Activated naive CD4-positive, alpha-beta T cell treated with anti-CD3 and anti-CD28 coated beads for 36 hours (primary cell): ENCODE data around the gene MAP3K6. TPM values are rescaled to one million over a fixed set of nuclear protein-coding genes. Genes with fewer than 3 reads are reported as not detected.

Experiments
- CTCF ChIA-PET: fragments of 350-600 bp; sonication (Branson Sonifier 250); formaldehyde crosslinking; loops from one replicate; lab custom pipeline; 2021; ENCODE audit warnings: antibody characterized with exemption; lab: Charles Lee
- DNase-seq: peaks from one replicate; pipeline ENCODE4 v3.0.0-alpha.2; 2020
- H3K27ac Mint-ChIP-seq: one replicate; pipeline ENCODE4 v1.8.0; 2021; ENCODE audit warnings: mild to moderate bottlenecking, mixed read lengths
- H3K27me3 Mint-ChIP-seq: one replicate; pipeline ENCODE4 v1.8.0; 2021; ENCODE audit warnings: low read depth, mixed read lengths
- H3K36me3 Mint-ChIP-seq: one replicate; pipeline ENCODE4 v1.8.0; 2021; ENCODE audit warnings: low read depth, mixed read lengths
- H3K4me1 Mint-ChIP-seq: one replicate; pipeline ENCODE4 v1.8.0; 2021; ENCODE audit warnings: low read depth, mixed read lengths
- H3K4me3 Mint-ChIP-seq: one replicate; pipeline ENCODE4 v1.8.0; 2021; ENCODE audit warnings: mild to moderate bottlenecking, moderate library complexity, mixed read lengths
- H3K9me3 Mint-ChIP-seq: one replicate; pipeline ENCODE4 v1.8.0; 2021; ENCODE audit warnings: mixed read lengths
- intact Hi-C: fragments of 100-400 bp; cut with micrococcal nuclease; formaldehyde crosslinking; loops from one replicate; pipeline ENCODE4 v1.15.1; 2023
- total RNA-seq, 2 experiments: library from RNA; stranded (reverse); gene quantifications; one replicate each; pipeline ENCODE4 v1.2.3, GENCODE V29; 2021

The MAP3K6 gene
- total RNA-seq, 2 experiments from 2014 or later, result 5.2 to 5.3 TPM

GRCh38 chr1:27380766-27381733 is 14.3 kb upstream of the MAP3K6 start:
- Mint-ChIP-seq H3K4me3 (no peak overlapping the region), H3K27ac (no peak overlapping the region), H3K27me3 (no peaks in the 10 kb centered on the region), H3K9me3 (no peaks in the 10 kb centered on the region), H3K36me3 (no peaks in the 10 kb centered on the region), H3K4me1 (peaks cover 2% of the 10 kb centered on the region)
- DNase-seq, result no peak
- CTCF ChIA-PET, result interaction anchor here (0.6 to 8.7 kb wide), 4 partner anchors 22 to 226 kb away, joined by 3 to 139 read pairs (median 4); partner anchors contain the start of gene SLC9A1
- intact Hi-C loops, result no loop called here

DNA sequence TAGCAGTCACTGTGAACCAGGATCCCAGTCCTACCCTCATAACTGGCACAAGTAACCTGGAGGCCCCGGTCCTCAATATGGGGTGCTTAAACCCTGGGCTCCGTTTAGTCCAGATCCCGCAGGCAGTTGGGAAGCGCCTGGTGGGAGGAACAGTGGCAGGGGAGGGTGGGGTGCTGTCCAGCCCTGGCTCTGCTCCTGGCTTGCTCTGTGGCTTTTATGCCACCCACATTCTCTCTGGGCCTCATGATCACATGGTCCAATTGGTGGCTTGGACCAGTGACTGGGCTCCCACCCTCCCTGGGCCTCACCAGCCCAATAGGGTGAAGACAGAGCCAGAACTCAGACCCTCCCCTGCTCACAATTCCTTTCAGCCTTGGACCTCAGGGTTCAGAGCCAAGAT is 13.5 kb upstream of the MAP3K6 start:
- Mint-ChIP-seq H3K4me3 (no peak overlapping the region), H3K36me3 (no peaks in the 10 kb centered on the region), H3K27ac (no peak overlapping the region), H3K9me3 (no peaks in the 10 kb centered on the region), H3K4me1 (peaks cover 2% of the 10 kb centered on the region), H3K27me3 (no peaks in the 10 kb centered on the region)
- CTCF ChIA-PET, result no interaction called here
- no peak for DNase-seq
- intact Hi-C loops, result no loop called here

- no peaks in the 10 kb centered on the region for H3K9me3 Mint-ChIP-seq
- H3K4me1 Mint-ChIP-seq, result peaks cover 2% of the 10 kb centered on the region
- CTCF ChIA-PET, result interaction anchor here (1.0 kb wide), 1 partner anchor 79 kb away, joined by 3 read pairs; no protein-coding TSS in a partner anchor
- H3K36me3 Mint-ChIP-seq, result no peaks in the 10 kb centered on the region
- no peak overlapping the region for H3K4me3 Mint-ChIP-seq
- H3K27ac Mint-ChIP-seq, result no peak overlapping the region
- H3K27me3 Mint-ChIP-seq, result no peaks in the 10 kb centered on the region
- intact Hi-C loops, result no loop called here
- DNase-seq, result no peak
Measured at GRCh38 chr1:27379564-27380122, 12.9 kb upstream of the MAP3K6 start.

DNA sequence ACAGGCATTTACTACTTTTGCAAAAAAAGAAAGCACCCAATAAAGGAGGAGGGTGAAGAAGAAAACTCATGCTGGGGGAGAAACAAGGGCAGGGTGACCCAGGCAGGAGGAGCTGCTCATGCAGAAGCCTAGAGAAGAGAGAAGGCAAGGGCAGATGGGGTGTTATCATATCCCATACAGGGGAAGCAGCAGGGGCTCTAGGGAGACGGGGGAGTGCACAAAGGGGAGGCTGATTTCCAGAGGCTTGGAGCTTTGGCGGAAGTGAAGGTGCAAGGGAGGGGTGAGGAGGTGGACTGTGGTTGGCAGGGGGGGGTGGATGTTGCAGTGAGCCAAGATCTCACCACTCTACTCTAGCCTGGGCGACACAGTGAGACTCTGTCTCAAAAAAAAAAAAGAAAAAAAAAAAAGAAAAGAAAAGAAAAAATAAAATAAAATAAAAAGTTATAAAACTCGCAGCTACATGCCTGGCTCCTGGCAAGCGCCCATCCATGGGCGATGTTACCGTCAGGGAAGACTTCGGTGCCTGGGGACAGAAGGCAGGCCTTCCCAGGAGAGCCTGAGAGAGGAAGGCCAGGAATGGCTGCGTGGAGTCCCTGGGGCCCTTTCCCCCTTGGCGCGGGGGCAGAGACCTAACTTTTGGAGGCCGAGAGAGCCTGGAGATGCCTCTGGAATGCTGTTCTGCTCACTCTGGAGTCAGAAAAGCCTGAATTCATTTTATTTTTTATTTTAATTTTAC is 11.2 kb upstream of the MAP3K6 start:
- H3K27ac Mint-ChIP-seq, result no peak overlapping the region
- H3K36me3 Mint-ChIP-seq, result no peaks in the 10 kb centered on the region
- intact Hi-C loops, result no loop called here
- peaks cover 1% of the 10 kb centered on the region for H3K4me1 Mint-ChIP-seq
- no peaks in the 10 kb centered on the region for H3K27me3 Mint-ChIP-seq
- H3K9me3 Mint-ChIP-seq, result no peaks in the 10 kb centered on the region
- CTCF ChIA-PET, result interaction anchor here (1.1 to 1.3 kb wide), 2 partner anchors 9 to 14 kb away, joined by 4 read pairs; no protein-coding TSS in a partner anchor
- H3K4me3 Mint-ChIP-seq, result no peak overlapping the region
- no peak for DNase-seq

DNA sequence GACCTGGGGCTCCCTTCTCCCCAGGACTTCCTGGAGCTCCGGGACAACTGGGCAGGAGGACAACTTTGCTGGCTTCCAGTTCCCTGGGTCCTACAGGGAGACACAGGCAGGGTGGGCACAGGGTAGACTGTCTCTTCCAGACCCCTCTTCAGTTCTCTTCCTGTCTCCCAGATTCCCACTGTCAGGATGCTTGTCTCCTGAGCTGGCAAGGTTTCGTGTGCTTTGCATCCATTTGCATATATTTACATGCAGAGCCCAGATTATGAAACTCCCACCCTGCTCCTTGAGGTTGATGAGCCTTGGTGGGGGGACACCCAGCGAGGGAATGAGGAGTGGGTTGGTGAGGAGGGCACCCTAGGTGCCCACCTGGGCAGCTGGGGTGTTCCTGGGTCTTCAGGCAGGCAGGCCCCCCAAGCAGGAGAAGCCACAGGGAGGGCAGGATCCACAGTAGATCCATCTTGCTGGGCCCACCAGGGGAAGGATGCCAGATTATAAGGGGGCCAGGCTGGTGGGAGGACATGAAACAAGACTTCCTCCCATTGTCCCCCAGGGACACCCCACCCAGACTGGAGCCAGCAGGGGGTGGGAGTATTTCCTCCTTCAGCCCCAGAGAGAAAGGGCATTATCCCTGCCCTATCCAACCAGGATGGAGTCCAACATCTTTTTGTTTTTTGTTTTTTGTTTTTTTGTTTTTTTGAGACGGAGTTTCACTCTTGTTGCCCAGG is 7.8 kb upstream of the MAP3K6 start, which contains the start of gene FCN3:
FCN3 (minus strand) TSS at position 463 of the 725 bp plus-strand sequence; CDS start at position 457, 6 bp downstream.
- H3K4me3 Mint-ChIP-seq, result no peak within 1 kb of the TSS
- no peaks in the 10 kb centered on the region for H3K27me3 Mint-ChIP-seq
- intact Hi-C loops, result no loop called here
- no peak within 1 kb of the TSS for H3K27ac Mint-ChIP-seq
- CTCF ChIA-PET, result no interaction called here
- H3K4me1 Mint-ChIP-seq, result peaks cover 4% of the 10 kb centered on the region
- no peaks in the 10 kb centered on the region for H3K9me3 Mint-ChIP-seq
- H3K36me3 Mint-ChIP-seq, result no peaks in the 10 kb centered on the region
- DNase-seq, result no peak

DNA sequence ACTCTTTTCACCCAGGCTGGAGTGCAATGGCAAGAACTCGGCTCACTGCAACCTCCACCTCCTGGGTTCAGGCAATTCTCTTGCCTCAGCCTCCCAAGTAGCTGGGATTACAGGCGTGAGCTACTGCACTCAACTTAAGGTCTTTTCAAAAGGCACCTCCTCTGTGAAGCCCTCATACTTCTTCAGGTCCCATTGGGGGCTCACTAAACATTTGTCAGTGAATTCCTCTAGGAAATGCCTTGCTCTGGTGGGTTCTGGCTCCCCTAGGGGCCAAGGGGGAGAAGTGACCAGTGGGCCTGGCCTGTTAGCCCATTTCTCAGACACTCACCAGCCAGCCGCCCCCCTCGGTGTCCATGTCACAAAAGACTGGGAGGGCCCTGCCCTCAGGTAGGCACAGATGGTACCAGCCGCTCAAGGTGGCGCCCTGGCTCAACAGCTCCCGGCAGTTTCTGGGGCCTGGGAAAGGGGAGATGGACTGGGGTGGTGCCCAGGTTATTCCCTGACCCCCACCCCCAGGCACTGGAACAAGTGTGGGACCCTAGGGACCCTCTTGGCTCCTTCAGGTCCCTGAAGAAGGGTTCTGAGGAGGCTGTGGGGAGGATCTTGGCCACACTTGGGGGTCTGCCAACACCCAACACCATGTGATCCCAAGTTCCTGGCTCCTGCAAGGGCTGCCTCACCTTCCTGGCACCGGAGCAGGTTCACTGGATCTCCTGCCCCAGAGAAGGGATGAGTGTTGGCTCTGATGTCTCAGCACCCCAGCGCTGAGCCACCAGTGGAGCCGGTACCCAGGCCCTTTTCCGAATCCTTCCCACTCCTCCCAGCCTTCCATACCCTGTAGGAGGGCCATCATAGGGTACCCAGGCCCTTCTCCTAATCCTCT is 6.3 kb upstream of the MAP3K6 start:
- no peak overlapping the region for H3K27ac Mint-ChIP-seq
- no peaks in the 10 kb centered on the region for H3K9me3 Mint-ChIP-seq
- no peaks in the 10 kb centered on the region for H3K27me3 Mint-ChIP-seq
- H3K36me3 Mint-ChIP-seq, result no peaks in the 10 kb centered on the region
- peaks cover 7% of the 10 kb centered on the region for H3K4me1 Mint-ChIP-seq
- H3K4me3 Mint-ChIP-seq, result no peak overlapping the region
- CTCF ChIA-PET, result interaction anchor here (0.7 to 1.6 kb wide), 2 partner anchors 40 to 1636 kb away, joined by 3 to 4 read pairs; no protein-coding TSS in a partner anchor
- no peak for DNase-seq
- intact Hi-C loops, result no loop called here

DNA sequence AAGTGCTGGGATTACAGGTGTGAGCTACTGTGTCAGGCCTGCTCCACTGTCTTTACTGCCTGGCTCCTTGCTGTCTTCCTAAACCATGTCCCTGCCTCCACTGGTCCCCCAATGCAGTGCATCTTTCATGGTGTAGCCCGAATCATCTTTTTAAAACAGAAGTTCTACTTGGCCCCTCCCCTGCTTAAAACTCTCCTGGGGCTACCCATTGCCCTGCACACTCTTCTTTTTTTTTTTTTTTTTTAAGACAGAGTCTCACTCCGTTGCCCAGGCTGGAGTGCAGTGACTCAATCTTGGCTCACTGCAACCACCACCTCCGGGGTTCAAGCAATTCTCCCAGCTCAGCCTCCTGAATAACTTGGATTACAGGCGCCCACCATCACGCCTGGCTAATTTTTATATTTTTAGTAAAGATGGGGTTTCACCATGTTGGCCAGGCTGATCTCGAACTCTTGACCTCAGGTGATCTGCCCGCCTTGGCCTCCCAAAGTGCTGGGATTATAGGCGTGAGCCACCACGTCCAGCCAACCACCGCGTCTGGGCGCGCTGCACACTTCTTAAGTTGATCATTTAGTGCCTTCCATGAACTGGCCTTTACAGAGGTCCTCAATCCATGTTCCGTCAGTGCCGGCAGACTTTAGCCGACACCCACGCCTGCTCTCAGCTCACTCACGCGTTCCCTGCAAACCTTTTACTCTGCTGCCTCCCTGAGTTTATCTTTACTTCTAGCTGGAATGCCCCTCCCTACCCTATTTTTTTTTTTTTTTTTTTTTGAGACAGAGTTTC is 5.5 kb upstream of the MAP3K6 start:
- Mint-ChIP-seq H3K27ac (no peak overlapping the region), H3K4me3 (no peak overlapping the region), H3K9me3 (no peaks in the 10 kb centered on the region), H3K27me3 (no peaks in the 10 kb centered on the region), H3K4me1 (peaks cover 7% of the 10 kb centered on the region), H3K36me3 (no peaks in the 10 kb centered on the region)
- no peak for DNase-seq
- CTCF ChIA-PET, result interaction anchor here (0.7 to 1.6 kb wide), 3 partner anchors 39 to 1637 kb away, joined by 3 to 4 read pairs (median 3); no protein-coding TSS in a partner anchor
- intact Hi-C loops, result no loop called here

GRCh38 chr1:27368869-27369582 is 2.3 kb upstream of the MAP3K6 start:
- Mint-ChIP-seq H3K4me3 (no peak overlapping the region), H3K9me3 (no peaks in the 10 kb centered on the region), H3K27ac (no peak overlapping the region), H3K4me1 (peaks cover 25% of the 10 kb centered on the region), H3K36me3 (no peaks in the 10 kb centered on the region), H3K27me3 (no peaks in the 10 kb centered on the region)
- CTCF ChIA-PET, result interaction anchor here (0.8 to 2.1 kb wide), 3 partner anchors 12 to 70 kb away, joined by 3 to 6 read pairs (median 4); no protein-coding TSS in a partner anchor
- no peak for DNase-seq
- intact Hi-C loops, result no loop called here

GRCh38 chr1:27367160-27367650 is 444 bp upstream of the MAP3K6 start:
- Mint-ChIP-seq H3K4me1 (peaks cover 25% of the 10 kb centered on the region), H3K4me3 (peak overlapping the region; percentile 71), H3K9me3 (no peaks in the 10 kb centered on the region), H3K27me3 (no peaks in the 10 kb centered on the region), H3K27ac (no peak overlapping the region), H3K36me3 (no peaks in the 10 kb centered on the region)
- DNase-seq, result no peak
- CTCF ChIA-PET, result interaction anchor here (0.7 to 1.5 kb wide), 4 partner anchors 16 to 34 kb away, joined by 3 to 4 read pairs (median 4); partner anchors contain the start of gene CD164L2
- intact Hi-C loops, result loop anchor here (2.0 kb wide), 1 partner anchor 44 kb away; the partner anchor contains the start of gene TMEM222

- Mint-ChIP-seq H3K27me3 (no peaks in the 10 kb centered on the region), H3K4me1 (peaks cover 25% of the 10 kb centered on the region), H3K4me3 (peak overlapping the region; percentile 83), H3K36me3 (no peaks in the 10 kb centered on the region), H3K27ac (no peak overlapping the region), H3K9me3 (no peaks in the 10 kb centered on the region)
- intact Hi-C loops, result loop anchor here (2.0 kb wide), 1 partner anchor 43 kb away; the partner anchor contains the start of gene TMEM222
- peak; percentile 80 for DNase-seq
- CTCF ChIA-PET, result interaction anchor here (0.6 to 2.2 kb wide), 10 partner anchors 9 to 297 kb away, joined by 3 to 14 read pairs (median 3); partner anchors contain the start of gene CD164L2
Measured at GRCh38 chr1:27366113-27366410, 699 bp downstream of the MAP3K6 start.
